H1 (cell line): Measurements from ENCODE around the gene IFNL3. TPM values are rescaled to one million over a fixed set of nuclear protein-coding genes. Genes with fewer than 3 reads are reported as not detected.

ENCODE experiments used
- ATF3 ChIP-seq: IDR thresholded peaks from 2 replicates; pipeline ENCODE4 v1.6.1; 2011; ENCODE audit warnings: low read depth, mild to moderate bottlenecking, low read length; ENCODE audit not compliant: insufficient read depth
- CTCF ChIP-seq, 3 experiments: IDR thresholded peaks; 1 replicate in 2 of 3; 2 replicates in 1 of 3; pipeline versions ENCODE4 v1.5.1 to v1.6.1; 2011; ENCODE audit warnings: low read length in 3 of 3, mild to moderate bottlenecking in 3 of 3, inconsistent platforms in 2 of 3, low read depth in 1 of 3, moderate library complexity in 1 of 3; ENCODE audit not compliant: insufficient read depth in 1 of 3; ENCODE audit errors: control extremely low read depth in 1 of 3
- KDM5A ChIP-seq: fragments of 200-600 bp; IDR thresholded peaks from 2 replicates; pipeline ENCODE4 v1.7.1; 2012; ENCODE audit warnings: mild to moderate bottlenecking, low read length, inconsistent platforms, mixed read lengths
- TCF12 ChIP-seq: IDR thresholded peaks from 2 replicates; pipeline ENCODE4 v1.6.1; 2011; ENCODE audit warnings: low read depth, mild to moderate bottlenecking, low read length
- polyA plus RNA-seq, 7 experiments: library from polyadenylated mRNA; depleted of rRNA in 3 of 7; stranded (reverse) in 5 of 7; unstranded in 2 of 7; fragments of >200 nt in 5 of 7; fragments of 200-250 nt in 2 of 7; gene quantifications; 1 replicate in 5 of 7; 2 replicates in 1 of 7; 4 replicates in 1 of 7; pipeline versions ENCODE4 v1.2.1 to v1.2.3, GENCODE V29; 2011 to 2013; ENCODE audit warnings: missing spikeins in 2 of 7, mixed read lengths in 2 of 7
- total RNA-seq: library from RNA; stranded (reverse); fragmentation: NEBNext Ultra II Directional; extraction: Animal tissue kit (Norgen Biotek cat#: 25700); gene quantifications from 2 replicates; pipeline ENCODE4 v1.2.1, GENCODE V29; 2021

IFNL3 gene
- total and polyA plus RNA-seq, 2 of the 8 experiments (the other 6 are each of a cell fraction or from before 2014, with no cell fraction given): 0.11 TPM; not detected in 1

GRCh38 chr19:39195755-39196154, 49.1 kb downstream of the IFNL3 start (continued):
- TF ChIP-seq ATF3: no peak
- TF ChIP-seq TCF12: no peak
- no peak for TF ChIP-seq KDM5A
- no peak for TF ChIP-seq CTCF (IDR thresholded peaks at IDR 0.05; ENCODE audit: control extremely low read depth in 1 of 3, insufficient read depth in 1 of 3, low read depth in 1 of 3, low read length in 3 of 3)
